GM10266 (cell line): Measurements from ENCODE around the gene SPINK2.

Experiments used
- DNase-seq: peaks from one replicate; pipeline ENCODE4 v3.0.0; 2012; ENCODE audit errors: extremely low spot score
- TF ChIP-seq, protein P1 (sequence below): IDR thresholded peaks from 2 replicates; pipeline ENCODE4 v1.5.1; 2012; ENCODE audit warnings: mild to moderate bottlenecking, low read depth; ENCODE audit not compliant: control insufficient read depth, insufficient read depth; ENCODE audit errors: missing control alignments

The SPINK2 gene

DNA sequence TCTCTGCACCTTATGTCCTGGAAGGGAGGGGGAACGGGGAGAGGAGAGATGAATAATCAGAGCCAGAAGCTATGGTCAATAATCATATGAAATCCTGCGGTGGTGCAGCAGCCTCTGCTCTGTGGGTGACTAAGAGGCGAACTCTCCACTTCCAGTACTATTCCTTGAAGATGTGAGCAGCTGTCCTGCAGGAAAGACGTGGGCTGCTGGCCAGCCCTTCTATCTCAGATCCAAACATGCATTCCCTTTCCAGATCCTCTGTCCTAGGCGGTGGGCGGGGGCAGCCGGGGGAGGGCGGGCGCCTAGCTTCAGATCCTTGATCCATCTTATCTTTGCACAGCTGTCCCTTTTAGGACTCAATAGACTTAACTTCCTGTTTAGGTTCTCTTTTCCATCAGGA, 34.5 kb downstream of the SPINK2 start:
- DNase-seq, result no peak
- TF ChIP-seq, protein P1, sequence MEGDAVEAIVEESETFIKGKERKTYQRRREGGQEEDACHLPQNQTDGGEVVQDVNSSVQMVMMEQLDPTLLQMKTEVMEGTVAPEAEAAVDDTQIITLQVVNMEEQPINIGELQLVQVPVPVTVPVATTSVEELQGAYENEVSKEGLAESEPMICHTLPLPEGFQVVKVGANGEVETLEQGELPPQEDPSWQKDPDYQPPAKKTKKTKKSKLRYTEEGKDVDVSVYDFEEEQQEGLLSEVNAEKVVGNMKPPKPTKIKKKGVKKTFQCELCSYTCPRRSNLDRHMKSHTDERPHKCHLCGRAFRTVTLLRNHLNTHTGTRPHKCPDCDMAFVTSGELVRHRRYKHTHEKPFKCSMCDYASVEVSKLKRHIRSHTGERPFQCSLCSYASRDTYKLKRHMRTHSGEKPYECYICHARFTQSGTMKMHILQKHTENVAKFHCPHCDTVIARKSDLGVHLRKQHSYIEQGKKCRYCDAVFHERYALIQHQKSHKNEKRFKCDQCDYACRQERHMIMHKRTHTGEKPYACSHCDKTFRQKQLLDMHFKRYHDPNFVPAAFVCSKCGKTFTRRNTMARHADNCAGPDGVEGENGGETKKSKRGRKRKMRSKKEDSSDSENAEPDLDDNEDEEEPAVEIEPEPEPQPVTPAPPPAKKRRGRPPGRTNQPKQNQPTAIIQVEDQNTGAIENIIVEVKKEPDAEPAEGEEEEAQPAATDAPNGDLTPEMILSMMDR, result no peak

DNA sequence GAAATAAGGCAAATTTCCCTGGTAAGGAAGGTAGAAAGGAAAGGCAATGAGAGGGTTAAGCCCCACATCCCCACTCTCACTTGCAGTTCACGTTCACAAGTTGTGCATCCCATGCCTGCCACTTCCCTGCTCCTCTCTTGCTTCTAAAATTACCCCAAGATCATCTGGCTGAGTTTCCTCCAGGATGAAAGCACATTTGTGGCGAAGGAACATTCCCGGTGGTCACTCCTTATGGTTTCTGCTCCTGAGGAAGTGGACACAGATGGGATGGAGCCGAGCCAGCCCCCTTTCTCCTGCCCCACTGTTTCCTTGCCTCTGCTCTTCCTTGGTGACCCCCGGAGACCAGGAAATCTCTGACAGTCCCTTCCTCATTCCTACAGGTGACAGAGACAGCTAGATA, 37.5 kb downstream of the SPINK2 start:
- DNase-seq, result no peak
- TF ChIP-seq, protein P1, result no peak

DNA sequence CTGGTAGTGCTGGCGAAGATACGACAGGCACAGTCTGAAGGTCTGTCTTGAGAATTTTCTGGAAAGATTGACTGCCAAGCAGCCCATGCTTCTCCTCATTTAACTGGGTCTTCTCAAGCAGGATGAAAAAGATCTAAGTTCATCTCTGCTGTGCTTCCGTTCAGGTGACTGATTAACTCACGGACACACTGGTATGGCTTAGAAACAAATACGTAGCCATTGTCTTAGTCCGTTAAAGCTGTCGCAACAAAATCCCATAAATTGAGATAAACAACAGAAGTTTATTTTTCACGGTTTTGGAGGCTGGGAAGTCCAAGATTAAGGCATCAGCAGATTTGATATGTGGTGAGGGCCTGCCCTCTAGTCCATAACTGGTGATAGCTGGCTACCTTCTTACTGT, 39.5 kb downstream of the SPINK2 start:
- no peak for DNase-seq
- TF ChIP-seq, protein P1, result no peak

DNA sequence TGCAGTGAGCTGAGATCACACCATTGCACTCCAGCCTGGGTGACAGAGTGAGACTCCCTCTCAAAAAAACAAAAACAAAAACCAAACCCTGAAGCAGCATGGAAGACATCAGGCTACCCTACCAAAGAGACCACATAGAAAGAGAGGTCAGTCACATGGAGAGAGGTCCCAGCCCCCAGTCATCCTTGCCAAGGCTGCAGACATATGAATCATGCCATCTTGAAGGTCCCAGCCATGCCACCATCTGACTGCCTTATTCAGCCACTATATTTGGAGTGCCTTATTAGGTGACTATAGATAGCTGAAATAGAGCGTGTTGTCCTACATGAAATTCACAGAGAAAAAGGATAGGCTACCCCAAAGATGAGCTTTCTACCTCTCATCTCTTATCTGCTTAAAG, 48.2 kb downstream of the SPINK2 start:
- TF ChIP-seq, protein P1, result no peak
- DNase-seq, result no peak

DNA sequence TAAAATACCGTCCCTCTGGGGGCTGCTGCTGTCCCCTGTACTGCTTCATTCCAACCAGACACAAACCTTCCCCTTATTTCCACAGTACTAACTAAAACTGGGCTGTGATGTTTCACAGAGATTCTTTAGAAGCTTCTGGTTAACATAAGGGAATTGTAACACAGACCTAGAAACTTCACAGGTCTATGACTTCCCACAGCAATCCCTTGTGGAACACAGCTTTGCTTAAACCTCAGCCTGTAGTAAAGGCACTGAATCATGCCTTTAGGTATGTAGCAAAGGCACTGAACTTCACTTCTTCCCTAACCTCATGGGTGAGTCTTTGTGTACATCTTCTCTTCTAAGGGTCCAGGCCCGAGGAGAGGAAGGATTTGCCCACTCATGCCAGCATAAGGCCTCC, 49.4 kb downstream of the SPINK2 start:
- TF ChIP-seq, protein P1, result no peak
- DNase-seq, result no peak

DNA sequence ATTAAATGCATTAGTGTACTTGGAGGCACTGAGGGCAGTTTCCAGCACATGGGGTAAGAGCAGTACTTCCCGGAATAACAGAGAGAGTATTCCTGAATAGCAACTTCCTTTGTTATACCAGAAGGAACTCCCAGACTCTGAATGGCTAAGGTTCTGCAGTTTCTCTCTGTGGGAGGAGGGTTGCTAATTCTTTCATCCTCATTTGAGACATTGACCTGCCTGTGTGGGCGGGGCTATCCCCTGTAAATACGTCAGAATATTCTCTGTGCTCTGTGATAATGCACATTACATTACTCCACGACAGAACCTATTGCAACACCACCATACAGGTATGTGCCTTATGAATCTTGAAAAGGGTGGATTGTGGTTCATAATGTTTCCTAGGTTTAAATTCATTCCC, 52.7 kb downstream of the SPINK2 start:
- TF ChIP-seq, protein P1, result no peak
- DNase-seq, result no peak

DNA sequence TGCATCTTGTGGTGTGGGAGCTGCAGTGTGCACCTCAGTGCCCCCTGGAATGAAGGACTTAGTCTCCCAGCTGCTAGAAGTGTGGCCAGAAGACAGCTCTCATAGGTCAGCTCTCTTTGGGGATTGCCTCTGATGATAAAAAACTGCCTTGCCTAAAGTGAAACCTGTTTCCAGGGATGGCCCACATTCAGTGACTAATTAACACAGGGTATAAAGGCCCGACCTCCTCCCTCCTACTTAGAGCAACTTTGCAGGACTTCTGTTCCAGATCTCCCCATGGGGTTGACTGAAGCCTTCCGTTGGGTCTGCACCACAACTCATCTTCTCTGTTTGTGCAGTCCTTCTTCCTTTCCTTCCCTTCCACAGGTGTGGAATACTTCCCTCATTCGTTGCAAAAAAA, 53.2 kb downstream of the SPINK2 start:
- TF ChIP-seq, protein P1, result no peak
- no peak for DNase-seq
